GM19099 (cell line): Measurements from ENCODE around the gene PDE8B.

Experiments used
- POLR2A ChIP-seq: IDR thresholded peaks from 3 replicates; pipeline ENCODE4 v1.6.1; 2011; ENCODE audit warnings: low read depth; ENCODE audit not compliant: insufficient read length; ENCODE audit errors: extremely low read depth

PDE8B gene

GRCh38 chr5:77285251-77285841 is 74.9 kb downstream of the PDE8B start:
- no peak for TF ChIP-seq POLR2A

GRCh38 chr5:77292026-77292757 is 81.7 kb downstream of the PDE8B start:
- no peak for TF ChIP-seq POLR2A

- TF ChIP-seq POLR2A = no peak
These were observed 83.7 kb downstream of the PDE8B start for GRCh38 chr5:77294185-77294584.

GRCh38 chr5:77295863-77296378 is 85.4 kb downstream of the PDE8B start:
- TF ChIP-seq POLR2A = no peak

- TF ChIP-seq POLR2A = no peak
These were observed 87.7 kb downstream of the PDE8B start for GRCh38 chr5:77298146-77298545.

- TF ChIP-seq POLR2A = no peak
These were observed 90.0 kb downstream of the PDE8B start for GRCh38 chr5:77300451-77300850.

- TF ChIP-seq POLR2A = no peak
These were observed 91.0 kb downstream of the PDE8B start for GRCh38 chr5:77301447-77301883.

- TF ChIP-seq POLR2A = no peak
These were observed 91.8 kb downstream of the PDE8B start for GRCh38 chr5:77302247-77302646.

- no peak for TF ChIP-seq POLR2A
These were observed 92.2 kb downstream of the PDE8B start for GRCh38 chr5:77302653-77303052.

GRCh38 chr5:77304388-77304787 is 93.9 kb downstream of the PDE8B start:
- TF ChIP-seq POLR2A = no peak

GRCh38 chr5:77305222-77305846 is 94.9 kb downstream of the PDE8B start:
- no peak for TF ChIP-seq POLR2A

GRCh38 chr5:77305956-77306355 is 95.5 kb downstream of the PDE8B start:
- no peak for TF ChIP-seq POLR2A

GRCh38 chr5:77306531-77306930 is 96.1 kb downstream of the PDE8B start:
- TF ChIP-seq POLR2A = no peak

- no peak for TF ChIP-seq POLR2A
These were observed 97.9 kb downstream of the PDE8B start for GRCh38 chr5:77308154-77308960.

GRCh38 chr5:77309140-77309539 is 98.7 kb downstream of the PDE8B start:
- no peak for TF ChIP-seq POLR2A
